SW 1271 (cell line): ENCODE data around the gene ZNF627.
"Not testable (repeated sequence)": the region's sequence is repeated elsewhere in the genome, so short reads cannot be mapped to it uniquely, and the experiment has no call there.

Experiments used
- DNase-seq, 2 experiments: peaks; one replicate each; lab custom pipeline; 2025; lab: John Stamatoyannopoulos, UW

ZNF627 gene

DNA sequence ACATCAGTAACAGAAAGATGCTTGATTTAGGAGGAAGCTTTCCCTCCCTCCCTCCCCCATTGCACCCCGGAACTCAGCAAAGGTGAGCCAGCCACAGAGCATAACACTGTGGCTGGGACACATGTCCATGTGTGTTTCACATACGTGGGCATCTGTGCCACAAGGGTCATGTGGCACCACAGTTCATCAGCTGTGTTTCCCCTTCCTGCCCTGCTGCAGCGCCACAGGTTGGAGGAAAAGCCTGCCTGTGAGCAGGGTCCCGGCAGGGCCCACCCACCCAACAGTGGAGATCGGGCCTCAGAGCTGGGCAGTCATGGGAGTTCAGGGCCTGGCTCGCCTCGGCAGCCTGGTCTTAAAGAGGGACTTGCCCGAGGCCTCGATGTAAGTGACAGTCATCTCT lies 22.6 kb upstream of the ZNF627 start:
- no peak for DNase-seq

- DNase-seq, result no peak
Observed at GRCh38 chr19:11576227-11576626, 21.1 kb upstream of the ZNF627 start.

DNA sequence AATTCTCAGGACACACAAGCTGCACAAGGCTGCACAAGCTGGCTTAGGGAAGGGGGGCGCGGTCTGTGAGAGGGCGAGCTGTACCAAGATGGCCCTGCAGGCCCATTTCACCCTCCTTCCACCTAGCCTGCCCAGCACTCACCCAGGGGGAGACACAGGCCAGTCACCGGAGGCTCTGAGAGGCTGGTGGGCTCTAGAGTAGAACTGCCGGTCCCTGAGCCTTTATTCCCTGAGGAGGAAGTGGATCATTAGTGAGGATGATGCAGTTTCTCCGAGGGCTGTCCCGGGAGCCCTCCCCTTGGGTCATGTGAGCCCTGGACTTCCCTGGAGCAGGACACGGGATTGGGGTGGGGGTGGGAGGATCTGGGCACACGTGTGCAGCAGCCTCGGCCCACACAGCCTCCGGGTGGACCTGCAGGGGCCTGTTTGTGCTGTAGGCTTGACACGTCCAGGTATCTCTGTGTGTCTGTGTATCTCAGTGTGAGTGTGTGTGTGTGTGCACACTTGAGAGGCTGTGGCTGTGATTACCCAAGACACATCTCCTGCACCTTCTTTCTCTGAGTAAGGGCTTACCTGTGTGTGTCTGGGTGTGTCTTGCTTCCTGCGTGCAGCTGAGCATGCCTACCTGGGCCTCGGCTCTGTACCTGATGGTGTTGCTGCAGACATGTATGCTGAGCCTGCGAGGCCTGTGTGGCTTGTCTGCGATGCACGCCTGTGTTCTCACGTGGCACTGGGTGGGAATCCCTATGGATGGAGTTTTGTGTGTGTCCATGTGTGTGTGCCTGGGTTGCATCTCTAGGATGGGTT lies 19.6 kb upstream of the ZNF627 start, which contains the start of gene ACP5:
Gene ACP5, minus strand, starts transcription at position 195 of the 807 bp plus-strand sequence. CDS start 328 bp downstream, outside the sequence.
- no peak for DNase-seq

DNA sequence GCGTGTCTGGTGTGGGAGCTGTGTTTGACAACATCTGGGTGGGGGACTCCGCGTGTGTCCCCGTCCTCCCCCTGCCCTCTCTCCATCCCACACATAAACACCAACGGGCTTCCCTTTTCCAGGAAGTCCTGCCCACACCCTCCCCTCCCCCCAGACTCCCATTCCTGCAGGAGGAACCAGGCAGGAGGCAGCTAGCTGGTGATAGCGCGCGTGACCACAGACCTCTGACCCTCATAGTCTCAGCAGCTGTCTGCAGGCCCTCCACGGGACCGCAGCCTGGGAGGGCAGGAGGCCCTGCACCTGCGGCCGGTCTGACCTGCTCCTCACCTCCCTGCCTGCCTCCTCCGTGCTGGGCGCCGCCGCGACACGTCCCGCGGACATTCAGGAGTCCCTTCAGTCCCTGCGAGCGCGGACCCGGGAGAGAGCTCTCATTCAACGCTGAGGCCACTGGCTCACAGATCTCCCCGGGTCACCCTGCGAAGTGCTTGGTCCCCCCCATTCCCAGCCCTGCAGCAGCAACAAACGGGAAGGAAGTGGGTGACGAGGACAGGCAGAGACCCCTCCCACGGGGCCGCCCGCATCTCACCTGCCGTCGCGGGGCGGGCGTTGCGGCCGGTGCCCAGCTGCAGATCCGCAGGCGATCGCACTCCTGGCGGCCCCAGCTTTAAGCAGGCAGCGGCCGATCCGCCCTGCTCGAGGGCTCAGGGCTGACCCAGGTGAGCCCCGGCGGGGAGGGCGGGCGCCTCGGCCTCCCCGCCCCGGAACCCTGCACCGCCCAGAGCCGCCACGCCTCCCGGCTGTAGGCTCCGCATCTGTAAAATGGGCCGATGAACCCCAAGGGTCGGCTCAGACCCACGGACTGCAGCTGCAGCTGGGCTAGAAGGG lies 18.8 kb upstream of the ZNF627 start:
- no peak for DNase-seq

GRCh38 chr19:11580116-11580515 lies 17.2 kb upstream of the ZNF627 start:
- no peak for DNase-seq

- DNase-seq, result no peak
Observed at GRCh38 chr19:11581740-11582139, 15.5 kb upstream of the ZNF627 start.

- no peak for DNase-seq
Observed at GRCh38 chr19:11586331-11586730, 11.0 kb upstream of the ZNF627 start.

DNA sequence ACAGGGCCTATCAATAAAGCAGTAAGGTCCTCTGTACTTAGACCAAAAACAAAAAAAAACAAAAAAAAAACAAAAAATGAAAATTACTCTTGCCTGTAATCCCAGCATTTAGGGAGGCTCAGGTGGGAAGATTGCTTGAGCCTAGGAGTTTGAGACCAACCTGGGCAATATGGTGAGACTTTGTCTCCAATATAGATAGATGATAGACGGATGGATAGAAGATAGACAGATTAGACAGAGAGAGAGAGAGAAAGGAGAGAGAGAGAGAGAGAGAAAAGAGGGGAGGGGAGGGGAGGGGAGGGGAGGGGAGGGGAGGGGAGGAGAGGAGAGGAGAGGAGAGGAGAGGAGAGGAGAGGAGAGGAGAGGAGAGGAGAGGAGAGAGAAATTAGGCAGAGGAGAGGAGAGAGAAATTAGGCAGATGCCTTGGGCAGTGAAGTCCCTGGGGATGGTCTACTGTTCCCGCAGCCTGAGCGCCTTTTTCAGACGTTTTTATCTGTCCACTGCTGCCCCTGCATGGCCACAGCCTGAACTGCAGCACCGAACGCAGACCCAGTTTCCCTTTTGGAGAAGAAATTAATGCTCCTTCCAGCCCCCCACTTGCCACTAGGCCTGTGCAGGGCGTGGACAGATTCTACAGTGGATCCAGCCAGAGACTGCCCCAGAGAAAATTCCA lies 9.8 kb upstream of the ZNF627 start:
- peak in 1 of 2 experiments; percentile 82 for DNase-seq

DNA sequence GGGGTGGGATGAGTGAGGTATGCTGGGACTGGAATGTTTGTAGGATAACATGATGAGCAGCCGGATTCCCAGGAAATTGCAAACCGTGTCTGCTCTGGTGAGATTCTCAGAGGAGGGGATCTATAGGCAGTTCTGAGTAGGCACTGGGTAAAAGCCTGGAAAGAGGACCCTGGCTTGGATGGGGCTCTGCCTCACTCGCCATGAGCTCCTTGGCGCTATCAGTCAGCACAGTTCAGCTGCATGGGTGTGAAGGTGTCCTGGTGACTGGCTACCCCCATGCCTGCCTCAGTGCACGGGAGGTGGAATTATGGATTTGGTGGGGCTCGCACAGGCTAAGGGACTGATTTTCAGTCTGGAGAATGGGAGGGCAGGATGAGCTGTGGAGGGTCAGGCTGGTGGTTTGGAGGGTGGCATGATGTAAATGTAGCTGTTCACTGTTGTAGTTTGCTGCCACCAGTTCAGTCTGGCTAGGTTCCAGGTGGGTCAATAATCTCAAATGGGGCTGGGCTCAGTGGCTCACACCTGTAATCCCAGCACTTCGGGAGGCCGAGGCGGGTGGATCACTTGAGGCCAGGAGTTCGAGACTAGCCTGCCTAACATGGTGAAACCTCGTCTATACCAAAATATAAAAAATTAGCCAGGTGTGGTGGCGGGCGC lies 9.2 kb upstream of the ZNF627 start:
- no peak for DNase-seq

- no peak for DNase-seq
Observed at GRCh38 chr19:11594084-11594483, 3.2 kb upstream of the ZNF627 start.

GRCh38 chr19:11596156-11596555 lies 1.1 kb upstream of the ZNF627 start:
- no peak for DNase-seq

DNA sequence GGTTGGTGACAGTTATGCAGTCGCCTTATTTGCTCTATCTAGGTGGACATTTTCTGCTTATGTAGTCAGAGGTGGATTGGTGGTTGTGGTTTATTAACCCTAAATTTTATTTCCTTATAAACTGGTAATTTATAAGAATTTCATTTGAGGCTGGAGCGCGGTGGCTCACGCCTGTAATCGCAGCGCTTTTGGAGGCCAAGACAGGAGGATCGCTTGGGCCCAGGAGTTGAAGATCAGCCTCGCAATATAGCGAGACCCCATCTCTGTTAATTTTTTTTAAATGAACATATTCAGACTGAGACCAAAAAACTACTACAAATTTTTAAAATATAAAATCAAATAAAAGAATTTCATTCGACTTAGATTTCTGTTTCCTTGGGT lies 810 bp downstream of the ZNF627 start:
- DNase-seq, result no peak

- no peak for DNase-seq
Observed at GRCh38 chr19:11598746-11599145, 1.5 kb downstream of the ZNF627 start.

- DNase-seq, result not testable (repeated sequence)
Observed at GRCh38 chr19:11599704-11600103, 2.4 kb downstream of the ZNF627 start.

- no peak for DNase-seq
Observed at GRCh38 chr19:11606484-11606883, 9.2 kb downstream of the ZNF627 start.

GRCh38 chr19:11611730-11612129 lies 14.4 kb downstream of the ZNF627 start:
- DNase-seq, result no peak

GRCh38 chr19:11612816-11613511 lies 15.7 kb downstream of the ZNF627 start:
- no peak for DNase-seq

DNA sequence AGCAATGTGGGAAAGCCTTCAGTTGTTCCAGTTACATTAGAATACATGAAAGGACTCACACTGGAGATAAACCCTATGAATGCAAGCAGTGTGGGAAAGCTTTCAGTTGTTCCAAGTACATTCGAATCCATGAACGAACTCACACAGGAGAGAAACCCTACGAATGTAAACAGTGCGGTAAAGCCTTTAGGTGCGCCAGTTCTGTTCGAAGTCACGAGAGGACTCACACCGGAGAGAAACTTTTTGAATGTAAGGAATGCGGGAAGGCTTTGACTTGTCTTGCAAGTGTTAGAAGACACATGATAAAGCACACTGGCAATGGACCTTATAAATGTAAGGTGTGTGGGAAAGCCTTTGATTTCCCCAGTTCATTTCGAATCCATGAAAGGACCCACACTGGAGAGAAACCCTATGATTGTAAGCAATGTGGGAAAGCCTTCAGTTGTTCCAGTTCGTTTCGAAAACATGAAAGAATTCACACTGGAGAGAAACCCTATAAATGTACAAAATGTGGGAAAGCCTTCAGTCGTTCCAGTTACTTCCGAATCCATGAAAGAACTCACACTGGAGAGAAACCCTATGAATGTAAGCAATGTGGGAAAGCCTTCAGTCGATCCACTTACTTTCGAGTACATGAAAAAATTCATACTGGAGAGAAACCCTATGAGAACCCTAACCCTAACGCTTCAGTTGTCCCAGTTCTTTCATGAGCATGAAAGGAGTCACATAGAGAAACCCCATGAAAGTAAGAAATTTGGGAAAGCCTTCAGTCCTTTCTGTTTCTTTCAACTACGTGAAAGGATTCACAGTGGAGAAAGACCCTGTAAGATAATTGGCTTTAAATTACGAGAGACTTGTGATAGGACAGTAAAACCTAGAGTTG lies 20.1 kb downstream of the ZNF627 start:
- DNase-seq, result no peak

- DNase-seq, result no peak
Observed at GRCh38 chr19:11620553-11620952, 23.3 kb downstream of the ZNF627 start.

- not testable (repeated sequence) for DNase-seq
Observed at GRCh38 chr19:11622401-11622800, 25.1 kb downstream of the ZNF627 start.
